Stomach (tissue), 9 donors: ENCODE data around the gene PRR5. TPM values are rescaled to one million over a fixed set of nuclear protein-coding genes. Genes with fewer than 3 reads are reported as not detected.
"Not testable (repeated sequence)": the region's sequence is repeated elsewhere in the genome, so short reads cannot be mapped to it uniquely, and the experiment has no call there.

Experiments
- DNase-seq, 2 donors: peaks; one replicate each; pipeline versions ENCODE4 v3.0.0 to v3.0.0-alpha.2; 2013 to 2019
- H3K27ac ChIP-seq, 5 donors: fragments of 200-600 bp in 4 of 5; sonication (generic) in 4 of 5; one replicate each; pipeline ENCODE4 v1.5.1; 2013 to 2019; ENCODE audit warnings: mild to moderate bottlenecking in 1 of 5, moderate library complexity in 1 of 5
- H3K27me3 ChIP-seq, 3 donors: fragments of 200-600 bp; sonication (generic); one replicate each; pipeline ENCODE4 v1.5.1; 2017 to 2019; ENCODE audit warnings: mixed run types in 1 of 3
- H3K36me3 ChIP-seq, 4 donors: fragments of 200-600 bp; sonication (generic); 1 replicate in 3 of 4; 2 replicates in 1 of 4; pipeline ENCODE4 v1.5.1; 2016 to 2019
- H3K4me1 ChIP-seq, 4 donors: fragments of 200-600 bp; sonication (generic); one replicate each; pipeline ENCODE4 v1.5.1; 2016 to 2019
- H3K4me3 ChIP-seq, 4 donors: fragments of 200-600 bp; sonication (generic) in 3 of 4; one replicate each; pipeline ENCODE4 v1.5.1; 2016 to 2019; ENCODE audit warnings: mild to moderate bottlenecking in 1 of 4
- H3K9me3 ChIP-seq, 4 donors: fragments of 200-600 bp; sonication (generic); one replicate each; pipeline ENCODE4 v1.5.1; 2016 to 2019
- EP300 ChIP-seq: sonication (generic); formaldehyde crosslinking; IDR thresholded peaks from one replicate; pipeline ENCODE4 v1.6.1; 2017; ENCODE audit warnings: antibody characterized with exemption
- POLR2A ChIP-seq, 4 donors: fragments of 450-650 bp; IDR thresholded peaks; one replicate each; pipeline ENCODE4 v1.6.1; 2016; ENCODE audit warnings: antibody characterized with exemption in 4 of 4, control low read depth in 2 of 4, mild to moderate bottlenecking in 1 of 4, moderate library complexity in 1 of 4
- POLR2AphosphoS5 ChIP-seq, 3 donors: sonication (generic); formaldehyde crosslinking; IDR thresholded peaks; one replicate each; pipeline ENCODE4 v1.6.1; 2016; ENCODE audit warnings: antibody characterized with exemption in 3 of 3
- WGBS, 5 donors: extraction: QIAGEN DNeasy Blood & Tissue Kit in 3 of 5; methylation state at CpG; one replicate each; pipeline versions ENCODE4 v1.1.5 to v1.1.7; 2013 to 2018; 5-methylcytosine and 5-hydroxymethylcytosine counted together
- intact Hi-C: fragments of 100-400 bp; cut with DNase I; formaldehyde crosslinking; loops from one replicate; pipeline ENCODE4 v1.15.1; 2023; ENCODE audit warnings: low total_unique reads
- polyA plus RNA-seq, 3 donors: library from polyadenylated mRNA; stranded (reverse); fragments of 200-250 nt; gene quantifications; one replicate each; pipeline ENCODE4 v1.2.3, GENCODE V29; 2013
- total RNA-seq, 5 donors: library from RNA; depleted of rRNA; stranded (reverse); fragments of >200 nt; gene quantifications; one replicate each; pipeline versions ENCODE4 v1.1.0 to v1.2.3, GENCODE V29; 2014 to 2016
- TF ChIP-seq, protein P1 (sequence below), 7 experiments: fragments of 450-650 bp in 4 of 7; fragments of 200-600 bp in 3 of 7; sonication (generic) in 3 of 7; IDR thresholded peaks; one replicate each; pipeline ENCODE4 v1.5.1; 2016 to 2019; ENCODE audit warnings: antibody characterized with exemption in 7 of 7, control low read depth in 2 of 7, mild to moderate bottlenecking in 1 of 7
- donor health status: healthy with polysubstance abuse.
- donor health status: Bipolar disorder and iron deficiency.
- donor health status: healthy.

The PRR5 gene
- total and polyA plus RNA-seq, 8 donors = 8.3 to 36.5 (median 17.9) TPM; not detected in 1

GRCh38 chr22:44677871-44678555, 24.0 kb upstream of the PRR5 start:
- WGBS, 5 donors = 78 to 84% (median 80%) methylated on average over 18 of the region's 18 CpGs
- intact Hi-C loops = no loop called here
- no peaks in the 10 kb centered on the region for H3K36me3 ChIP-seq
- no peak for TF ChIP-seq POLR2AphosphoS5 (IDR thresholded peaks at IDR 0.05)
- no peak for TF ChIP-seq EP300
- TF ChIP-seq POLR2A (IDR thresholded peaks at IDR 0.05) = no peak
- no peak overlapping the region for H3K4me3 ChIP-seq
- no peak for DNase-seq
- peaks cover 0 to 15% (median 11%) of the 10 kb centered on the region in 3 donors for H3K27me3 ChIP-seq
- H3K9me3 ChIP-seq = no peaks in the 10 kb centered on the region
- peaks cover 9 to 24% (median 10%) of the 10 kb centered on the region in 4 donors for H3K4me1 ChIP-seq
- no peak overlapping the region for H3K27ac ChIP-seq

DNA sequence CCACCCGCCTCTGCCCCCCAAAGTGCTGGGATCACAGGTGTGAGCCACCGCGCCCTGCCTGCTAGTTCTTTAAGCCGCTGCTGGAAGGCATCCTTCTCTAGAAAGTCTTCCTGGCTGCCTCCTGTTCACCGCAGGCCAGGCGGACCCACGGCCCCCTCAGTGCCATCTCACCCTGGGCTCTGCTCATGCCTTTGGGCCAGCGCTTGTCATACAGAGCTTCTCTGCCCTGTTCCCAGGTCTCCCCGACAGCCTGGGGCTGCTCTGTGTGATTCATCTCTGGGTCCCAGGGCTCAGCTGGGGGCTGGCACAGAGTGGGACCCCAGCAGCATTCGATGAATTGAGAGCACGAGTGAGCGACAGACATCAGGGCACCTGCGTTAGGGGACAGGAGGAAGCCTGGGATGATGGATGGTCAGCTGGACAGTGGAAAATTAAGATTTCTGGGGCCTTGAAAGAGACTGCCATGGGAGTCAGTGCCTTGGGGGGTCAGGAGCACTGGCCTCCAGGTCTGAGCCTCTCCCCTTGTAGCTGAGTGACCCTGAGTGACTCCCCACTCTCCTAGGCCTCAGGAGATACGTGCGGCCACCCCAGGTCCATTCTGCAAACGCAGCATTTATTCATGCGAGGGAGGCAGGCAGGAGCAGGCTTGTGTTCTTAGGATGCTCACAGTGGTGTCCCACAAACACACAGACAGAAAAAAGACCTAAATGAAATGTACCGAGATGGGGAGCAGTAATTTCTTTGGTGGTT, 23.3 kb upstream of the PRR5 start:
- peaks cover 9 to 25% (median 10%) of the 10 kb centered on the region in 4 donors for H3K4me1 ChIP-seq
- 86 to 94% (median 93%) methylated on average over 15 to 18 of the region's 18 CpGs for WGBS, 5 donors
- intact Hi-C loops = no loop called here
- H3K4me3 ChIP-seq = no peak overlapping the region
- H3K27me3 ChIP-seq = peaks cover 0 to 15% (median 11%) of the 10 kb centered on the region in 3 donors
- H3K9me3 ChIP-seq = no peaks in the 10 kb centered on the region
- no peak overlapping the region for H3K27ac ChIP-seq
- no peak for TF ChIP-seq POLR2A (IDR thresholded peaks at IDR 0.05)
- TF ChIP-seq, protein P1, sequence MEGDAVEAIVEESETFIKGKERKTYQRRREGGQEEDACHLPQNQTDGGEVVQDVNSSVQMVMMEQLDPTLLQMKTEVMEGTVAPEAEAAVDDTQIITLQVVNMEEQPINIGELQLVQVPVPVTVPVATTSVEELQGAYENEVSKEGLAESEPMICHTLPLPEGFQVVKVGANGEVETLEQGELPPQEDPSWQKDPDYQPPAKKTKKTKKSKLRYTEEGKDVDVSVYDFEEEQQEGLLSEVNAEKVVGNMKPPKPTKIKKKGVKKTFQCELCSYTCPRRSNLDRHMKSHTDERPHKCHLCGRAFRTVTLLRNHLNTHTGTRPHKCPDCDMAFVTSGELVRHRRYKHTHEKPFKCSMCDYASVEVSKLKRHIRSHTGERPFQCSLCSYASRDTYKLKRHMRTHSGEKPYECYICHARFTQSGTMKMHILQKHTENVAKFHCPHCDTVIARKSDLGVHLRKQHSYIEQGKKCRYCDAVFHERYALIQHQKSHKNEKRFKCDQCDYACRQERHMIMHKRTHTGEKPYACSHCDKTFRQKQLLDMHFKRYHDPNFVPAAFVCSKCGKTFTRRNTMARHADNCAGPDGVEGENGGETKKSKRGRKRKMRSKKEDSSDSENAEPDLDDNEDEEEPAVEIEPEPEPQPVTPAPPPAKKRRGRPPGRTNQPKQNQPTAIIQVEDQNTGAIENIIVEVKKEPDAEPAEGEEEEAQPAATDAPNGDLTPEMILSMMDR (IDR thresholded peaks at IDR 0.05) = no peak
- no peak for TF ChIP-seq EP300
- TF ChIP-seq POLR2AphosphoS5 (IDR thresholded peaks at IDR 0.05) = no peak
- H3K36me3 ChIP-seq = no peaks in the 10 kb centered on the region
- no peak for DNase-seq

DNA sequence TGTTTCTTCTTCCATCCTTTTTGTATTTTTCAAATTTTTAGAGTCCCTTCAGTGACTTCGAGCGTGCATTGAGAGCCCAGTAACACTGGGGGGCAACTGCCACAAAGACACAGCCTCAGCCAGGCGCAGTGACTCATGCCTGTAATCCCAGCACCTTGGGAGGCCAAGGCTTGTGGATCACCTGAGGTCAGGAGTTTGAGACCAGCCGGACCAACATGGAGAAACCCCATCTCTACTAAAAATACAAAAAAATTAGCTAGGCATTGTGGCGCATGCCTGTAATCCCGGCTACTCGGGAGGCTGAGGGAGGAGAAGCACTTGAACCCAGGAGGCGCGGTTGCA, 22.7 kb upstream of the PRR5 start:
- Histone ChIP-seq H3K4me1 (peaks cover 9 to 31% (median 12%) of the 10 kb centered on the region in 4 donors), H3K27me3 (peaks cover 0 to 15% (median 11%) of the 10 kb centered on the region in 3 donors)
- H3K9me3 ChIP-seq, H3K4me3 ChIP-seq, H3K27ac ChIP-seq, DNase-seq, H3K36me3 ChIP-seq, intact Hi-C loops: not testable (repeated sequence)
- 93 to 96% (median 93%) methylated on average over 9 of the region's 9 CpGs for WGBS, 5 donors

DNA sequence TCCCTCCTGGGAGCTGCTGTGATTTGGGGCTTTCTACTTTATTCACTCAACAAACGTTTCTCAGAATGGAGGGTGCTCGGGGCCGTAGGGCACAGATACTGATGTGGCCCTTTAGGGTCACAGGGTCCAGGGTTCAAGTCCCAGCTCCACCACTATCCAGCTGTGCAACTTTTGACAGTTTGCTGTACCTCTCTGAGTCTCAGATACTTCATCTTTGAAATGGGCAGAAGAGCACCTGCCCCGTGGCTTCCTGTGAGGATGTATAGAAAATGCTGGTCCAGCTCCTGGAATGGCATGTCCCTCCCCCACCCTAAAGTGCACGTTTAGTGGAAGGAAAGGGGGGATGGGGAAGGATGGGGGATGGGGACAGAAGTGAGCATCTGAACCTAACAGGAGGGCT, 21.9 kb upstream of the PRR5 start:
- 47 to 67% (median 52%) methylated on average over 5 of the region's 5 CpGs for WGBS, 5 donors

GRCh38 chr22:44680481-44680894, 21.5 kb upstream of the PRR5 start:
- WGBS, 5 donors = 60 to 75% (median 65%) methylated on average over 6 to 7 of the region's 7 CpGs
- Histone ChIP-seq H3K4me3 (no peak overlapping the region), H3K27ac (no peak overlapping the region), H3K9me3 (no peaks in the 10 kb centered on the region), H3K36me3 (no peaks in the 10 kb centered on the region), H3K27me3 (peaks cover 0 to 15% (median 11%) of the 10 kb centered on the region in 3 donors), H3K4me1 (peaks cover 20 to 43% (median 24%) of the 10 kb centered on the region in 4 donors)
- no peak for DNase-seq
- TF ChIP-seq POLR2AphosphoS5 (IDR thresholded peaks at IDR 0.05) (no peak), POLR2A (IDR thresholded peaks at IDR 0.05) (no peak)
- TF ChIP-seq, protein P1 (IDR thresholded peaks at IDR 0.05) = no peak
- intact Hi-C loops = no loop called here

More for the DNA sequence above, 21.9 kb upstream of the PRR5 start:
- intact Hi-C loops = no loop called here
- TF ChIP-seq, protein P1 (IDR thresholded peaks at IDR 0.05) = no peak
- TF ChIP-seq POLR2AphosphoS5 (IDR thresholded peaks at IDR 0.05) (no peak), EP300 (no peak), POLR2A (IDR thresholded peaks at IDR 0.05) (no peak)
- Histone ChIP-seq H3K27me3 (peaks cover 0 to 15% (median 11%) of the 10 kb centered on the region in 3 donors), H3K27ac (no peak overlapping the region), H3K9me3 (no peaks in the 10 kb centered on the region), H3K36me3 (no peaks in the 10 kb centered on the region), H3K4me3 (no peak overlapping the region), H3K4me1 (peaks cover 16 to 38% (median 20%) of the 10 kb centered on the region in 4 donors)
- DNase-seq = no peak
